ENCODE results near the gene NAV2.

NAV2 gene

GRCh38 chr11:20095189-20095588 is 382.6 kb downstream of the NAV2 start:
- Histone ChIP-seq H2AFZ (ENCODE audit: low read depth, low read length) (no peak overlapping the region), H3K27ac (ENCODE audit: low read length) (no peak overlapping the region), H3K79me2 (ENCODE audit: insufficient read depth, low read length) (no peaks in the 10 kb centered on the region), H3K4me2 (ENCODE audit: insufficient read depth, low read length) (no peak overlapping the region), H4K20me1 (ENCODE audit: insufficient read depth, low read length) (no peaks in the 10 kb centered on the region), H3K4me3 (ENCODE audit: low read depth in 1 of 2, low read length in 2 of 2) (no peak overlapping the region), H3K9ac (ENCODE audit: low read depth, low read length) (no peak overlapping the region), H3K9me3 (ENCODE audit: insufficient read depth, low read length, severe bottlenecking) (no peaks in the 10 kb centered on the region), H3K4me1 (ENCODE audit: insufficient read depth, low read length) (no peaks in the 10 kb centered on the region), H3K36me3 (ENCODE audit: insufficient read depth, low read length) (no peaks in the 10 kb centered on the region), H3K27me3 (ENCODE audit: insufficient read depth, low read length, poor library complexity) (peaks cover 5% of the 10 kb centered on the region)
- DNase-seq, result no peak
- no peak for ATAC-seq (ENCODE audit: insufficient read depth, low read depth)
- TF ChIP-seq EZH2 (IDR thresholded peaks at IDR 0.05; ENCODE audit: borderline replicate concordance, low read depth, low read length, severe bottlenecking), result no peak
- TF ChIP-seq CTCF (IDR thresholded peaks at IDR 0.05; ENCODE audit: borderline replicate concordance, extremely low read depth, low read length, poor library complexity, severe bottlenecking), result no peak

GRCh38 chr11:20097319-20098221 is 384.9 kb downstream of the NAV2 start:
- H3K36me3 ChIP-seq (ENCODE audit: insufficient read depth, low read length), result no peaks in the 10 kb centered on the region
- H4K20me1 ChIP-seq (ENCODE audit: insufficient read depth, low read length), result no peaks in the 10 kb centered on the region
- ATAC-seq (ENCODE audit: insufficient read depth, low read depth) (no peak), DNase-seq (no peak)
- H3K27me3 ChIP-seq (ENCODE audit: insufficient read depth, low read length, poor library complexity), result no peaks in the 10 kb centered on the region
- H3K4me3 ChIP-seq (ENCODE audit: low read depth in 1 of 2, low read length in 2 of 2), result no peak overlapping the region
- no peaks in the 10 kb centered on the region for H3K79me2 ChIP-seq (ENCODE audit: insufficient read depth, low read length)
- H3K27ac ChIP-seq (ENCODE audit: low read length), result no peak overlapping the region
- no peak for TF ChIP-seq CTCF (IDR thresholded peaks at IDR 0.05; ENCODE audit: borderline replicate concordance, extremely low read depth, low read length, poor library complexity, severe bottlenecking)
- no peak for TF ChIP-seq EZH2 (IDR thresholded peaks at IDR 0.05; ENCODE audit: borderline replicate concordance, low read depth, low read length, severe bottlenecking)
- H2AFZ ChIP-seq (ENCODE audit: low read depth, low read length), result no peak overlapping the region
- H3K9ac ChIP-seq (ENCODE audit: low read depth, low read length), result no peak overlapping the region
- H3K4me1 ChIP-seq (ENCODE audit: insufficient read depth, low read length), result no peaks in the 10 kb centered on the region
- no peaks in the 10 kb centered on the region for H3K9me3 ChIP-seq (ENCODE audit: insufficient read depth, low read length, severe bottlenecking)
- H3K4me2 ChIP-seq (ENCODE audit: insufficient read depth, low read length), result no peak overlapping the region

GRCh38 chr11:20099527-20099926 is 386.9 kb downstream of the NAV2 start:
- Histone ChIP-seq H3K9me3 (ENCODE audit: insufficient read depth, low read length, severe bottlenecking) (no peaks in the 10 kb centered on the region), H4K20me1 (ENCODE audit: insufficient read depth, low read length) (no peaks in the 10 kb centered on the region), H3K4me2 (ENCODE audit: insufficient read depth, low read length) (no peak overlapping the region), H2AFZ (ENCODE audit: low read depth, low read length) (no peak overlapping the region), H3K9ac (ENCODE audit: low read depth, low read length) (no peak overlapping the region), H3K4me1 (ENCODE audit: insufficient read depth, low read length) (no peaks in the 10 kb centered on the region), H3K36me3 (ENCODE audit: insufficient read depth, low read length) (no peaks in the 10 kb centered on the region), H3K27ac (ENCODE audit: low read length) (no peak overlapping the region), H3K4me3 (ENCODE audit: low read depth in 1 of 2, low read length in 2 of 2) (no peak overlapping the region), H3K27me3 (ENCODE audit: insufficient read depth, low read length, poor library complexity) (no peaks in the 10 kb centered on the region), H3K79me2 (ENCODE audit: insufficient read depth, low read length) (no peaks in the 10 kb centered on the region)
- DNase-seq (no peak), ATAC-seq (ENCODE audit: insufficient read depth, low read depth) (no peak)
- TF ChIP-seq EZH2 (IDR thresholded peaks at IDR 0.05; ENCODE audit: borderline replicate concordance, low read depth, low read length, severe bottlenecking) (no peak), CTCF (IDR thresholded peaks at IDR 0.05; ENCODE audit: borderline replicate concordance, extremely low read depth, low read length, poor library complexity, severe bottlenecking) (no peak)

All from DND-41 (cell line).